Ovary (tissue), 9 donors: ENCODE results near the gene KLK15. TPM values are rescaled to one million over a fixed set of nuclear protein-coding genes. Genes with fewer than 3 reads are reported as not detected.

Source experiments
- DNase-seq, 5 donors: peaks; one replicate each; pipeline ENCODE4 v3.0.0-alpha.2; 2019 to 2020
- H3K27ac ChIP-seq, 2 donors: fragments of 200-600 bp; one replicate each; pipeline versions ENCODE4 v1.5.1 to v1.8.0; 2019 to 2022
- H3K27me3 ChIP-seq: fragments of 200-600 bp; one replicate; pipeline ENCODE4 v1.8.0; 2022
- H3K36me3 ChIP-seq: fragments of 200-600 bp; sonication (generic); one replicate; pipeline ENCODE4 v1.5.1; 2019
- H3K4me1 ChIP-seq: one replicate; pipeline ENCODE4 v1.8.1; 2013; ENCODE audit warnings: mild to moderate bottlenecking, moderate library complexity; ENCODE audit not compliant: insufficient read depth
- H3K4me3 ChIP-seq: fragments of 200-600 bp; sonication (generic); one replicate; pipeline ENCODE4 v1.5.1; 2017
- H3K9me3 ChIP-seq, 2 donors: fragments of 200-600 bp in 1 of 2; sonication (generic) in 1 of 2; one replicate each; pipeline versions ENCODE4 v1.5.1 to v1.8.1; 2013 to 2019; ENCODE audit warnings: mild to moderate bottlenecking in 1 of 2, moderate library complexity in 1 of 2
- EP300 ChIP-seq: sonication (generic); formaldehyde crosslinking; IDR thresholded peaks from one replicate; pipeline ENCODE4 v1.6.1; 2017; ENCODE audit warnings: antibody characterized with exemption
- POLR2A ChIP-seq: fragments of 450-650 bp; IDR thresholded peaks from one replicate; pipeline ENCODE4 v1.6.1; 2017; ENCODE audit warnings: antibody characterized with exemption, mild to moderate bottlenecking, moderate library complexity
- WGBS, 3 donors: extraction: QIAGEN DNeasy Blood & Tissue Kit in 1 of 3; methylation state at CpG; one replicate each; pipeline versions ENCODE4 v1.1.5 to v1.1.7; 2013 to 2017; 5-methylcytosine and 5-hydroxymethylcytosine counted together
- intact Hi-C, 4 donors: fragments of 100-400 bp; cut with DNase I; formaldehyde crosslinking; loops; one replicate each; pipeline versions ENCODE4 v1.11.0 to v1.15.1; 2022 to 2023
- polyA plus RNA-seq, 2 donors: library from polyadenylated mRNA; stranded (reverse); fragments of 200-250 nt in 1 of 2; fragments of 350-450 nt in 1 of 2; fragmentation: Illumina TruSeq in 1 of 2; extraction: RNeasy Lipid Tissue Mini Kit (QIAGEN cat#74804) in 1 of 2; gene quantifications; one replicate each; pipeline ENCODE4 v1.2.3, GENCODE V29; 2013 to 2014
- total RNA-seq, 7 donors: library from RNA; depleted of rRNA in 2 of 7; stranded (reverse); fragments of >200 nt in 2 of 7; fragmentation: NEBNext Ultra II Directional in 3 of 7; extraction: Animal tissue kit (Norgen Biotek cat#: 25700) in 3 of 7; gene quantifications; one replicate each; pipeline versions ENCODE4 v1.1.0 to v1.2.4, GENCODE V29; 2016 to 2023
- TF ChIP-seq, protein P1 (sequence below), 3 donors: fragments of 450-650 bp in 2 of 3; fragments of 200-600 bp in 1 of 3; IDR thresholded peaks; one replicate each; pipeline versions ENCODE4 v1.5.1 to v1.8.0; 2016 to 2022; ENCODE audit warnings: antibody characterized with exemption in 3 of 3, mild to moderate bottlenecking in 1 of 3
- donor health status: DM: no; HTN: no; CAD: no; lungs with moderate emphysema.
- donor health status: DM: no; HTN: no; CAD: no.
- donor health status: Bipolar disorder and iron deficiency.
- donor health status: DM: yes; HTN: yes; CAD: no.
- donor health status: DM: no; HTN: no; CAD: no.
- donor health status: DM: yes; HTN: yes; CAD: no.

KLK15 gene
- total and polyA plus RNA-seq, 9 donors: not detected

- Histone ChIP-seq H3K4me3 (peak overlapping the region; percentile 68), H3K4me1 (peaks cover 7% of the 10 kb centered on the region), H3K36me3 (no peaks in the 10 kb centered on the region), H3K27ac (peak overlapping the region; percentile 98 to 99), H3K27me3 (no peaks in the 10 kb centered on the region), H3K9me3 (no peaks in the 10 kb centered on the region)
- peak; percentile 99 to 100 (median 99) for DNase-seq
- intact Hi-C loops: loop anchor here in 1 of 4 donors (10.0 kb wide), 1 partner anchor 420 kb away; the partner anchor contains the start of gene POLD1
- TF ChIP-seq, protein P1, sequence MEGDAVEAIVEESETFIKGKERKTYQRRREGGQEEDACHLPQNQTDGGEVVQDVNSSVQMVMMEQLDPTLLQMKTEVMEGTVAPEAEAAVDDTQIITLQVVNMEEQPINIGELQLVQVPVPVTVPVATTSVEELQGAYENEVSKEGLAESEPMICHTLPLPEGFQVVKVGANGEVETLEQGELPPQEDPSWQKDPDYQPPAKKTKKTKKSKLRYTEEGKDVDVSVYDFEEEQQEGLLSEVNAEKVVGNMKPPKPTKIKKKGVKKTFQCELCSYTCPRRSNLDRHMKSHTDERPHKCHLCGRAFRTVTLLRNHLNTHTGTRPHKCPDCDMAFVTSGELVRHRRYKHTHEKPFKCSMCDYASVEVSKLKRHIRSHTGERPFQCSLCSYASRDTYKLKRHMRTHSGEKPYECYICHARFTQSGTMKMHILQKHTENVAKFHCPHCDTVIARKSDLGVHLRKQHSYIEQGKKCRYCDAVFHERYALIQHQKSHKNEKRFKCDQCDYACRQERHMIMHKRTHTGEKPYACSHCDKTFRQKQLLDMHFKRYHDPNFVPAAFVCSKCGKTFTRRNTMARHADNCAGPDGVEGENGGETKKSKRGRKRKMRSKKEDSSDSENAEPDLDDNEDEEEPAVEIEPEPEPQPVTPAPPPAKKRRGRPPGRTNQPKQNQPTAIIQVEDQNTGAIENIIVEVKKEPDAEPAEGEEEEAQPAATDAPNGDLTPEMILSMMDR (IDR thresholded peaks at IDR 0.05): peak in 1 of 3 donors; percentile 35
- TF ChIP-seq POLR2A: peak; percentile 63
- no peak for TF ChIP-seq EP300
- WGBS, 3 donors: 0 to 1% (median 0%) methylated on average over 60 to 62 of the region's 62 CpGs
Observed at GRCh38 chr19:50804420-50805272, 28.7 kb downstream of the KLK15 start.

DNA sequence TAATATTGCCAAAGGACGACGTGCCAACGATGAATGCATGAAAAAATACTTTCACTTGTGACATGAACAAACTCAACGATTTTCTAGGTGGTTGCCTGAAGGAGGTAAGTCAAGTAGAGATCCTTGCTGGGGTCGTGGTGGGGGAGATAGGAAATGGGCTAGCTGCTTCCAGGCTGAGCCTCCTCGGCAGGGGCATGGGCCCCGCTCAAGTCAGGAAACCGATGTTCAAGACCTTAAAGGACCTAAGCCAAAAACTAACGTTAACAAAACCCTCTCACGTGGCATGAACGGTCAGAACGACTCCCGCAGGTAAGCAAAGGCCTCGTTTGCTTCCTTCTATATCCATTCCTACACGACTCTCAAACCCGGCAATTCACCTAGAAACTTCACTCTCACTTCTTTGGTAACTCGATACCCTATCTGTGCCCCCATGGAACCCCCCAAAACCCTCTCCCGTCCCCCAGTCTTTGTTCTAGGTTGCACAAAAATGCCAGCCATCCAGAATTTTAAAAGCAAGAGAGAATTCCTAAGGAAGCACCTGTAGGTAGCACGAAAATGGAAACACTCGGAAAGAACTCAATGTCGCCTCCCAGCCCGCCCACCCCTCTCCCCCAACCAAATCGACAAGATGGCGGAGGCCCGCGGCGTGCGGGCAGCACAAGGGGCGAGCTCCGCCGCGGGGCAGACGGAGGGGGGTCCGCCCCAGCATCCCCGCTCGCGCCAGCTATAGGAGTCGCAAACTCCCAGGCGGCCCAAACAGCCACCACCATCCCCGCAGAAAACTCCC, 29.5 kb downstream of the KLK15 start:
- no peak for TF ChIP-seq EP300
- TF ChIP-seq, protein P1 (IDR thresholded peaks at IDR 0.05): no peak
- no peak for TF ChIP-seq POLR2A
- peaks cover 7% of the 10 kb centered on the region for H3K4me1 ChIP-seq
- intact Hi-C loops: loop anchor here in 1 of 4 donors (10.0 kb wide), 1 partner anchor 419 kb away; the partner anchor contains the start of gene POLD1
- H3K36me3 ChIP-seq: no peaks in the 10 kb centered on the region
- H3K4me3 ChIP-seq: peak overlapping the region; percentile 68
- H3K27ac ChIP-seq: peak overlapping the region; percentile 98 to 99
- H3K27me3 ChIP-seq: no peaks in the 10 kb centered on the region
- no peak for DNase-seq
- H3K9me3 ChIP-seq: no peaks in the 10 kb centered on the region
- 0 to 1% (median 1%) methylated on average over 37 to 40 of the region's 40 CpGs for WGBS, 3 donors

DNA sequence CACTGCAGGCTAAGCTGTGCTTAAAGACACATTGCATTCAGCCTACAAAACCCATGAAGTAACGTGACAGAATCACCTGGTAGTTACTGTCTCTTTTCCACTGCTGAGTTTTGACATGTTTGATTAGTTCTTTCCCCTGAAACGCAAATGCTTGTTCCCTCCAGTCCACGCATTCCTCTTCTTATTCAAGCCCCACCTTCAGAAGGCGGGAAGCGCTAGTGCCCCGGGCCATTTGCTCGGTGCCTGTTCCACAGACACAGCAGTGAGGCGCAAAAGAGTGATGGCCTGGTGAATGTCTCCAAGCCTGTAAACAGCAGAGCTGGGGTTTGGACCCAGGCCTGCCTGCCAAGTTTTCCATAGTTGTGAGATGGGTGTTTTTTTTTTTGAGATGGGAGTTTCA, 32.3 kb downstream of the KLK15 start:
- intact Hi-C loops: loop anchor here in 1 of 4 donors (10.0 kb wide), 1 partner anchor 416 kb away; the partner anchor contains the start of gene POLD1

GRCh38 chr19:50799547-50799851, 33.9 kb downstream of the KLK15 start:
- no peaks in the 10 kb centered on the region for H3K36me3 ChIP-seq
- H3K4me3 ChIP-seq: no peak overlapping the region
- H3K27me3 ChIP-seq: no peaks in the 10 kb centered on the region
- TF ChIP-seq EP300: no peak
- intact Hi-C loops: loop anchor here in 1 of 4 donors (10.0 kb wide), 1 partner anchor 285 kb away; the partner anchor contains the start of genes ASPDH and JOSD2
- no peak for DNase-seq
- H3K27ac ChIP-seq: no peak overlapping the region
- no peaks in the 10 kb centered on the region for H3K9me3 ChIP-seq
- WGBS, 3 donors: 69 to 78% (median 71%) methylated on average over 3 of the region's 3 CpGs
- peaks cover 7% of the 10 kb centered on the region for H3K4me1 ChIP-seq

More for the DNA sequence above, 32.3 kb downstream of the KLK15 start:
- TF ChIP-seq POLR2A (no peak), EP300 (no peak)
- TF ChIP-seq, protein P1 (IDR thresholded peaks at IDR 0.05): no peak
- WGBS, 3 donors: 85 to 89% (median 87%) methylated on average over 8 of the region's 8 CpGs
- no peaks in the 10 kb centered on the region for H3K27me3 ChIP-seq
- H3K4me3 ChIP-seq: no peak overlapping the region
- DNase-seq: no peak
- H3K36me3 ChIP-seq: no peaks in the 10 kb centered on the region
- H3K4me1 ChIP-seq: peaks cover 7% of the 10 kb centered on the region
- H3K27ac ChIP-seq: no peak overlapping the region
- H3K9me3 ChIP-seq: no peaks in the 10 kb centered on the region
